ENCODE data around the gene ASH1L.

Gene ASH1L

DNA sequence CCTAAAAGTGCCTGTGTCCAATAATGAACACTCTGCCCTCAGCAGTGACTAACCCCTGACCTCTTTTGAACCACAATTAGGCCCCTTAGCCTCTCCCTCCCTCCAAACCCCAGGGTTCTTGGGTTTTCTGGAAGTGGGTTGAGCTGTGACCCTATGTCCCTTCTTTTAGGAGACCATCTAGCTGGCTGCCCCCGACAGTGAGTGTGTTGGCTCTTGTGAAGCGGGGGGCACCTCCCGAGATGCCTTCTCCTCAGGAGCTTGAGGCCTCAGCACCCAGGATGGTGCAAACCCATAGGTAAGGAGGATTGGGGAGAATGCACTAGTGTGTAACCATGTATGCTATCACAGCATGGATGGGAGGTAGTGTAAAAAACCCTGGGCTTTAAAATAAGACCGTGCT lies 234.6 kb downstream of the ASH1L start:
- H3K9me3 ChIP-seq (ENCODE audit: control insufficient read depth in 2 of 2, low read length in 2 of 2): no peaks in the 10 kb centered on the region
- H3K4me1 ChIP-seq (ENCODE audit: control insufficient read depth, insufficient read depth, low read length): peaks cover 27% of the 10 kb centered on the region
- H3K9ac ChIP-seq (ENCODE audit: low read length in 2 of 2): no peak overlapping the region
- no peak overlapping the region for H3K27ac ChIP-seq (ENCODE audit: low read length)
- no peaks in the 10 kb centered on the region for H3K27me3 ChIP-seq (ENCODE audit: control insufficient read depth in 1 of 2, insufficient read depth in 2 of 2, low read length in 2 of 2)
- H3K4me3 ChIP-seq (ENCODE audit: low read length in 2 of 2): no peak overlapping the region
- peaks cover 9 to 25% of the 10 kb centered on the region in 2 donors for H3K36me3 ChIP-seq (ENCODE audit: control insufficient read depth in 2 of 2, insufficient read depth in 2 of 2, low read length in 2 of 2)

DNA sequence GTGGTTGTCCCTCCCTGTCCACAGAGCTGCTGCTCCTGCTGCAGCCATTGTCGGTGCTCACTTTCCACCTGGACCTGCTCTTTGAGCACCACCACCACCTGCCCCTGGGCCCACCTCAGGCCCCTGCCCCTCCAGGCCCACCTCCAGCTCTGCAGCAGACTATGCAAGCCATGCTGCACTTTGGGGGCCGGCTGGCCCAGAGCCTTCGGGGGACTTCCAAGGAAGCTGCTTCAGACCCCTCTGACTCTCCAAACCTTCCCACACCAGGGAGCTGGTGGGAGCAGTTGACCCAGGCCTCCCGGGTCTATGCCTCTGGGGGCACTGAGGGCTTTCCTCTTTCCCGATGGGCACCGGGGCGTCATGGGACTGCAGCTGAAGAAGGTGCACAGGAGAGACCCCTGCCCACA lies 236.0 kb downstream of the ASH1L start:
- H3K4me3 ChIP-seq (ENCODE audit: low read length in 2 of 2): no peak overlapping the region
- peaks cover 9 to 25% of the 10 kb centered on the region in 2 donors for H3K36me3 ChIP-seq (ENCODE audit: control insufficient read depth in 2 of 2, insufficient read depth in 2 of 2, low read length in 2 of 2)
- peaks cover 38% of the 10 kb centered on the region for H3K4me1 ChIP-seq (ENCODE audit: control insufficient read depth, insufficient read depth, low read length)
- H3K27ac ChIP-seq (ENCODE audit: low read length): no peak overlapping the region
- no peak overlapping the region for H3K9ac ChIP-seq (ENCODE audit: low read length in 2 of 2)
- no peaks in the 10 kb centered on the region for H3K27me3 ChIP-seq (ENCODE audit: control insufficient read depth in 1 of 2, insufficient read depth in 2 of 2, low read length in 2 of 2)
- no peaks in the 10 kb centered on the region for H3K9me3 ChIP-seq (ENCODE audit: control insufficient read depth in 2 of 2, low read length in 2 of 2)

DNA sequence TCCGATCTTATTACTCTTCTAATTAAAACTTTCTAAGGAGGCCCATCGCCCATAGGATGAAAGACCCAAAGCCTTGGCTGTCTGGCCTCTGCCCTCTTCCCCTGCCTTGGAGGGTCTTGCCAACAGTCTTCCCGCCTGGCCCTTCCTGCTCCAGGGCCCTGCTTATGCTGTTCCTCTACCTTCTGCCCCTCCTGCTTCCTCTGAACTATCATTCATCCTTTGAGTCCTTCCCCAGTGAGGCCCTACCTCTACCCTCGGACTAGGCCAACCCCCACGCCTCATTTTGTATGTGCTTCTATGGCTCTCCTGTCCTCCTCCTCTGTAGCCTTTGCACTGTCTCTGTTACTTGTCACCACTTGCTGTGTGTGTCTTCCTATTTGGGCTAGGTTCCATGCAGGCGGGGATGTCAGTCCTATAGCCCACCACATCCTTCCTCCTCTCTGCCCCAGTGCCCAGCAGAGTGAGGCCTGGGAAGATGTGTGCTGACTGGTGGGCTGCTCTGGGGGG lies 236.5 kb downstream of the ASH1L start:
- Histone ChIP-seq H3K4me1 (ENCODE audit: control insufficient read depth, insufficient read depth, low read length) (peaks cover 43% of the 10 kb centered on the region), H3K4me3 (ENCODE audit: low read length in 2 of 2) (no peak overlapping the region), H3K36me3 (ENCODE audit: control insufficient read depth in 2 of 2, insufficient read depth in 2 of 2, low read length in 2 of 2) (peaks cover 9 to 21% of the 10 kb centered on the region in 2 donors), H3K9me3 (ENCODE audit: control insufficient read depth in 2 of 2, low read length in 2 of 2) (no peaks in the 10 kb centered on the region), H3K27me3 (ENCODE audit: control insufficient read depth in 1 of 2, insufficient read depth in 2 of 2, low read length in 2 of 2) (no peaks in the 10 kb centered on the region), H3K27ac (ENCODE audit: low read length) (no peak overlapping the region), H3K9ac (ENCODE audit: low read length in 2 of 2) (peak overlapping the region in 1 of 2 donors; percentile 22)

DNA sequence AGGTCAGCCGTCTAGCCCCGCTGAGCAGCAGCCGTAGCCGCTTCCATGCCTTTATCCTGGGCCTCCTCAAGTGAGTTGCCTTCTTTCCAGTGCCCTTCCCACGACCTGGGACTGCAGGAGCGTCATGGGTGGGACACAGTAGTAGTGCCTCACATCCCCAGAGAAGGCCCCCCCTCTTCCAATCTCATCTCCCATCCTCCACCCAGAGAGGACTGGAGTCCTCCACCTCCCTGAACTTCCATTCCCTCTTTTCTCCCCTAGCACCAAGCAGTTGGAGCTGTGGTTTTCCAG lies 237.1 kb downstream of the ASH1L start:
- Histone ChIP-seq H3K27ac (ENCODE audit: low read length) (peak overlapping the region; percentile 88), H3K36me3 (ENCODE audit: control insufficient read depth in 2 of 2, insufficient read depth in 2 of 2, low read length in 2 of 2) (peaks cover 5 to 16% of the 10 kb centered on the region in 2 donors), H3K9ac (ENCODE audit: low read length in 2 of 2) (peak overlapping the region in 1 of 2 donors; percentile 75), H3K27me3 (ENCODE audit: control insufficient read depth in 1 of 2, insufficient read depth in 2 of 2, low read length in 2 of 2) (no peaks in the 10 kb centered on the region), H3K9me3 (ENCODE audit: control insufficient read depth in 2 of 2, low read length in 2 of 2) (no peaks in the 10 kb centered on the region), H3K4me3 (ENCODE audit: low read length in 2 of 2) (peak overlapping the region in 1 of 2 donors; percentile 91), H3K4me1 (ENCODE audit: control insufficient read depth, insufficient read depth, low read length) (peaks cover 49% of the 10 kb centered on the region)

DNA sequence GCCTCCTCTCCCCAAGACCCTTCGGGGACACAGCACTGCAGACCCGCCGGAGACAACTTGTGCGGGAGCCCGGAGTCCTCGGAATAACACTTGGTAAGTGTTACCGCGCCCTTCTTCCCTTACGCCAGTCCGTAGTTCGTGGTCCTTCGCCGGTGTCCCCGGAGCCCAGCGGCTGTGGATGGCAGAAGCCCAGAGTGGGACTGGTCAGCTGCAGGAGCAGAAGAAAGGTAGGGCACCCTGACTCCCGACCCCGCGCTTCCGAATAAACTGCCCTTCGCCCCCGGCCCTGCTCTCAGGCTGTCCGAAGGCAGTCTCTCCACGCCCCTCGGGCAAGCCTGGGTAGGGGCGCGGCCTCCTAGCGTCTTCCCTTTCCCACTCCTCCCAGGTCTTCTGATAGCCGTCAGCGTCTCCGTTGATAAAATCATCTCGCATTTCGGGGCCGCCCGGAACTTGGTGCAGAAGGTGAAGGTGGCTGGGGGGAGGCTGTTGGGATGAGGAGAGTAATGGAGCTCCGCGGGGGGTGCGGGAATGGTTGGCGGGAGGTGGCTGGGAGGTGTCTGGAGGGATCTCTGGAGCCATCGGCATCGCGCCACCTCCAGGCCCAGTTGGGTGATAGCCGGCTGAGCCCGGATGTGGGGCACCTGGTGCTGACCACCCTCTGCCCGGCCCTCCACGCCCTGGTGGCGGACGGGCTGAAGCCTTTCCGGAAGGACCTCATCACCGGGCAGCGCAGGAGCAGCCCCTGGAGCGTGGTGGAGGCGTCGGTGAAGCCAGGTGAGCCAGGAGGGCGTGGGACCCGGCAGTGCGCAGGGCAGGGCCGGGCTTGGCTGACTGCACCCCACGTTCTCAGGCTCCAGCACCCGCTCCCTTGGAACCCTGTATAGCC lies 237.6 kb downstream of the ASH1L start:
- peaks cover 54% of the 10 kb centered on the region for H3K4me1 ChIP-seq (ENCODE audit: control insufficient read depth, insufficient read depth, low read length)
- H3K27me3 ChIP-seq (ENCODE audit: control insufficient read depth in 1 of 2, insufficient read depth in 2 of 2, low read length in 2 of 2): no peaks in the 10 kb centered on the region
- peaks cover 5 to 12% of the 10 kb centered on the region in 2 donors for H3K36me3 ChIP-seq (ENCODE audit: control insufficient read depth in 2 of 2, insufficient read depth in 2 of 2, low read length in 2 of 2)
- peak overlapping the region; percentile 78 to 91 for H3K4me3 ChIP-seq (ENCODE audit: low read length in 2 of 2)
- peak overlapping the region; percentile 75 to 79 for H3K9ac ChIP-seq (ENCODE audit: low read length in 2 of 2)
- H3K27ac ChIP-seq (ENCODE audit: low read length): peak overlapping the region; percentile 88
- no peaks in the 10 kb centered on the region for H3K9me3 ChIP-seq (ENCODE audit: control insufficient read depth in 2 of 2, low read length in 2 of 2)

DNA sequence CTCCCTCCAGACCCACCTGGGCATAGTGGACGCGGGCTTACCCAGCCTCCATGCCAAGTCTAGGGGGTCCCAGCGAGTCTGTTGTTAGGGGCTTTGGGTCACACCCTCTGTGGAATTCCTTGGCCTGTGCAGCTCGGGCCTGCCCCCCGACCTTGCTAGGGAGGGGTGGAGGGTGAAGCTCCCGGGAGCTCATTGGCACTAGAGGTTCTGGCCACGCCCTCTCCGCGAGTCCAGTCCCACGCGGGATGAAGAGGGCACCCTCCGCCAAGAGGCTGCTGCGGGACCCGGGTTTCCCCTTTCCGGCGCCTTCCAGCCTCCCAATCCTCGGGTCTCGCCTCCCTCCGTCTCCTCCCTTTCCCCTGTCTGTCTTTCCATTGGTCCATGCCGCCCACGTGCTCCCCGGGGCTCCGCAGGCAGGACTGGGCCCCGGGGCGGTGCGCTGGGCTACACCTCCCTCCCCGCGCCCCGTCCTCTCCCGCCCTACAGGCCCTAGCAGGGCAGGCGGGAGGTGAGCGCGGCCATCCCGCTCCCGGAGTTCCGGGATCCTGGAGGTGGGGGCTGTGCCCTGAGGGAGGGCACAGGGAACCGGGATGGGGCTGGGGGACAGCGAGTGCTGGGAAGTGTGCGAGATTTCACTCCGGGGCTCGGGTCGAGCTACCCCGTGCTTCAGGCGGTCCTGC lies 238.4 kb downstream of the ASH1L start:
- Histone ChIP-seq H3K9me3 (ENCODE audit: control insufficient read depth in 2 of 2, low read length in 2 of 2) (no peaks in the 10 kb centered on the region), H3K4me3 (ENCODE audit: low read length in 2 of 2) (peak overlapping the region; percentile 78 to 91), H3K4me1 (ENCODE audit: control insufficient read depth, insufficient read depth, low read length) (peaks cover 57% of the 10 kb centered on the region), H3K9ac (ENCODE audit: low read length in 2 of 2) (peak overlapping the region; percentile 79 to 80), H3K36me3 (ENCODE audit: control insufficient read depth in 2 of 2, insufficient read depth in 2 of 2, low read length in 2 of 2) (peaks cover 5 to 12% of the 10 kb centered on the region in 2 donors), H3K27me3 (ENCODE audit: control insufficient read depth in 1 of 2, insufficient read depth in 2 of 2, low read length in 2 of 2) (no peaks in the 10 kb centered on the region), H3K27ac (ENCODE audit: low read length) (peak overlapping the region; percentile 88)

DNA sequence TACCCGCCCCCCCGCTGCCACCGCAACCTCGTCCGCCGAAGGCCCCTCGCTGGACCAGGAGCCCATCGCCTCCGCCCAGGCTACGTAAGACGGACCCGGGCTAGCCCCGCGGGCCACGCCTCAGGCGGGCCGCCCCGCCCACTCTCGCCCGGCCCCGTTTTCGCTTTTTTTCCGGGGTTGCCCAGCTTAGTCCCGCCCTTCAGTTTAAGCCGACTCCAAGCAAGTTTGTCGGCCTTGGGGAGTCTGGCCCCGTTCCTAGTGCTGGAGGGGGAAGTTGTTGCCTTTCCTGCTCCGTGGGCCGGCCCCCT lies 238.9 kb downstream of the ASH1L start:
- Histone ChIP-seq H3K9me3 (ENCODE audit: control insufficient read depth in 2 of 2, low read length in 2 of 2) (no peaks in the 10 kb centered on the region), H3K4me1 (ENCODE audit: control insufficient read depth, insufficient read depth, low read length) (peaks cover 57% of the 10 kb centered on the region), H3K36me3 (ENCODE audit: control insufficient read depth in 2 of 2, insufficient read depth in 2 of 2, low read length in 2 of 2) (peaks cover 8 to 14% of the 10 kb centered on the region in 2 donors), H3K9ac (ENCODE audit: low read length in 2 of 2) (peak overlapping the region; percentile 78 to 80), H3K27ac (ENCODE audit: low read length) (peak overlapping the region; percentile 88), H3K27me3 (ENCODE audit: control insufficient read depth in 1 of 2, insufficient read depth in 2 of 2, low read length in 2 of 2) (no peaks in the 10 kb centered on the region), H3K4me3 (ENCODE audit: low read length in 2 of 2) (peak overlapping the region; percentile 78 to 91)

DNA sequence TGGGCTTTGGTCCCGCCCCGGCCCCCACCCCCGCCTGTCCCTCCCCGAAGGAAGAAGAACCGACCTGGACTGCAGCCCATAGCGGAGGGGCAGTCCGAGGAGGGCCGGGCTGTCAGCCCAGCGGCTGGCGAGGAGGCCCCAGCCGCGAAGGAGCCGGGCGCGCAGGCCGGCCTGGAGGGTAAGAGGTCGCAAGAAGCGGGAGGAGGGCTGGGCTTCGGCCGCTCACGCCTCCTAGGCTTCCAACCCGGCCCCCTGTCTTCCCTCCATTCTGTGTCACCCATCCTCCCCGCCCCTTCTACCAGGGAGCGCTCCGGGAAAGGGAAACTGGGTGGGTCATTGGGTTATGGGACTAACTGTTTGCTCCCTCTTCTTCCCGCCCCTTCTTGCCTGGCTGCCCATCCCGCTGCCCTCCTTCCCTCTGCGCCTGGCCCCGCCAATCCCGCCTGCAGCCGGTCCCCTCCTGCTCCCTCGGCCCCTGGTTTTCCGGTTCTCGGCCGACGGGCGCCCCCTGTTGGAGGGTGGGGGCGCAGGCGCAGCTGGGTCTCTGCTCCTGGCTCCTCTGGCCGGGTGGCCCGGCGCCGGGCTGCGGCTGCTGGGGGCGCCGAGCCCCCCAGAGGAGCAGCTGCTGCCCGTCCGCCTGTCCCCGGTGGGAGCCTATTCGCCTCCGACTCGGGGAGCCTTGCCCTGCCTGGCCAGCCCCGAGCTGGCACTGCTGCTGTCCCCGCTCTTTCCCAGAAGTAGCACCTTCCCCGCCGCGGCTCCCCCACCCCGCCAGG lies 239.5 kb downstream of the ASH1L start:
- peaks cover 57% of the 10 kb centered on the region for H3K4me1 ChIP-seq (ENCODE audit: control insufficient read depth, insufficient read depth, low read length)
- peaks cover 8 to 13% of the 10 kb centered on the region in 2 donors for H3K36me3 ChIP-seq (ENCODE audit: control insufficient read depth in 2 of 2, insufficient read depth in 2 of 2, low read length in 2 of 2)
- no peaks in the 10 kb centered on the region for H3K9me3 ChIP-seq (ENCODE audit: control insufficient read depth in 2 of 2, low read length in 2 of 2)
- peak overlapping the region; percentile 88 for H3K27ac ChIP-seq (ENCODE audit: low read length)
- peak overlapping the region; percentile 72 to 80 for H3K9ac ChIP-seq (ENCODE audit: low read length in 2 of 2)
- peak overlapping the region; percentile 78 to 91 for H3K4me3 ChIP-seq (ENCODE audit: low read length in 2 of 2)
- no peaks in the 10 kb centered on the region for H3K27me3 ChIP-seq (ENCODE audit: control insufficient read depth in 1 of 2, insufficient read depth in 2 of 2, low read length in 2 of 2)

DNA sequence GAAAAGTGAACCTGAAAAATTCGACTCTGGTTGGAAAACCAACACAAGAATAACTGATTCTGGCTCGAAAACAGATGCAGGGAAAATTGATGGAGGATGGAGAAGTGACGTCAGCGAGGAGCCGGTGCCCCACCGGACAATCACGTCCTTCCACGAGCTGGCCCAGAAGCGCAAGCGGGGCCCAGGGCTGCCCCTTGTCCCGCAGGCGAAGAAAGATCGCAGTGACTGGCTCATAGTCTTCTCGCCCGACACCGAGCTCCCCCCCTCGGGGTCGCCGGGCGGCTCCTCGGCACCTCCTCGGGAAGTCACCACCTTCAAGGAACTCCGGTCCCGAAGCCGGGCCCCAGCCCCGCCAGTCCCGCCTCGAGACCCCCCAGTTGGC lies 240.0 kb downstream of the ASH1L start:
- peaks cover 6 to 10% of the 10 kb centered on the region in 2 donors for H3K36me3 ChIP-seq (ENCODE audit: control insufficient read depth in 2 of 2, insufficient read depth in 2 of 2, low read length in 2 of 2)
- peak overlapping the region; percentile 58 to 62 for H3K9ac ChIP-seq (ENCODE audit: low read length in 2 of 2)
- no peaks in the 10 kb centered on the region for H3K27me3 ChIP-seq (ENCODE audit: control insufficient read depth in 1 of 2, insufficient read depth in 2 of 2, low read length in 2 of 2)
- no peaks in the 10 kb centered on the region for H3K9me3 ChIP-seq (ENCODE audit: control insufficient read depth in 2 of 2, low read length in 2 of 2)
- H3K4me3 ChIP-seq (ENCODE audit: low read length in 2 of 2): peak overlapping the region; percentile 73 to 91
- H3K27ac ChIP-seq (ENCODE audit: low read length): peak overlapping the region; percentile 88
- H3K4me1 ChIP-seq (ENCODE audit: control insufficient read depth, insufficient read depth, low read length): peaks cover 56% of the 10 kb centered on the region

DNA sequence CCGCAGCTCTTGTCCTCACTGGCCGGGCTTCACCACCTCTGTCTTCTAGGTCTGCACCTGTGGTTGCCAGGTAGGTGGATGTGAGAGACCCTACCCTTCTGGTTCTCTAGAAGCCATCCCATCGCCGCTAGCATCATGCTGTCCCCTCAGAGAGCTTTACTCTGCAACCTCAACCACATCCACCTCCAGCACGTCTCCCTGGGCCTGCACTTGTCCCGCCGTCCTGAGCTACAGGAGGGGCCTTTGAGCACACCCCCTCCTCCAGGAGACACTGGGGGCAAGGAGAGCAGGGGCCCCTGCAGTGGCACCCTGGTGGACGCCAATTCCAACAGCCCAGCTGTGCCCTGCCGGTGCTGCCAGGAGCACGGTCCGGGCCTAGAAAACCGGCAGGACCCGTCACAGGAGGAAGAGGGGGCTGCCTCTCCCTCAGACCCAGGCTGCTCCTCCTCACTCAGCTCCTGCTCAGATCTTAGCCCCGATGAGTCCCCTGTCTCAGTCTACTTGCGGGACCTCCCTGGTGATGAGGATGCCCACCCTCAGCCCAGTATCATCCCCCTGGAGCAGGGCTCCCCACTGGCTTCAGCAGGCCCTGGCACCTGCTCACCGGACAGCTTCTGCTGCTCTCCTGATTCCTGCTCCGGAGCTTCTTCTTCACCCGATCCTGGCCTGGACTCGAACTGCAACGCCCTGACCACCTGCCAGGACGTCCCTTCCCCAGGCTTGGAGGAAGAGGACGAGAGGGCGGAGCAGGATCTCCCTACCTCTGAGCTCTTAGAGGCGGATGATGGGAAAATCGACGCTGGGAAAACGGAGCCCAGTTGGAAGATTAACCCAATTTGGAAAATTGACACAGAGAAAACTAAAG lies 240.7 kb downstream of the ASH1L start:
- Histone ChIP-seq H3K27ac (ENCODE audit: low read length) (peak overlapping the region; percentile 88), H3K9ac (ENCODE audit: low read length in 2 of 2) (peak overlapping the region; percentile 55 to 62), H3K4me1 (ENCODE audit: control insufficient read depth, insufficient read depth, low read length) (peaks cover 55% of the 10 kb centered on the region), H3K27me3 (ENCODE audit: control insufficient read depth in 1 of 2, insufficient read depth in 2 of 2, low read length in 2 of 2) (no peaks in the 10 kb centered on the region), H3K4me3 (ENCODE audit: low read length in 2 of 2) (peak overlapping the region; percentile 73 to 91), H3K36me3 (ENCODE audit: control insufficient read depth in 2 of 2, insufficient read depth in 2 of 2, low read length in 2 of 2) (peaks cover 3 to 9% of the 10 kb centered on the region in 2 donors), H3K9me3 (ENCODE audit: control insufficient read depth in 2 of 2, low read length in 2 of 2) (no peaks in the 10 kb centered on the region)

Data from stomach smooth muscle (tissue), 2 donors.